Stimulated activated CD4-positive, alpha-beta T cell treated with anti-CD3 and anti-CD28 coated beads, Interleukin-4, amount 100 ng/mL, for 1 hour (primary cell): Measurements from ENCODE around the gene TSPAN18.
"Not testable (repeated sequence)": the region's sequence is repeated elsewhere in the genome, so short reads cannot be mapped to it uniquely, and the experiment has no call there.

ENCODE experiments used
- DNase-seq: peaks from one replicate; pipeline ENCODE4 v3.0.0-alpha.2; 2020

Gene TSPAN18

GRCh38 chr11:44854086-44854485 lies 127.3 kb downstream of the TSPAN18 start:
- DNase-seq: no peak

GRCh38 chr11:44854741-44855492 lies 128.2 kb downstream of the TSPAN18 start:
- no peak for DNase-seq

GRCh38 chr11:44855493-44855849 lies 128.7 kb downstream of the TSPAN18 start:
- DNase-seq: no peak

GRCh38 chr11:44857490-44858090 lies 130.8 kb downstream of the TSPAN18 start:
- DNase-seq: no peak

- DNase-seq: no peak
Observed at GRCh38 chr11:44858796-44859527, 132.2 kb downstream of the TSPAN18 start.

- no peak for DNase-seq
Observed at GRCh38 chr11:44859528-44859925, 132.8 kb downstream of the TSPAN18 start.

- no peak for DNase-seq
Observed at GRCh38 chr11:44860346-44860745, 133.6 kb downstream of the TSPAN18 start.

GRCh38 chr11:44861849-44862557 lies 135.2 kb downstream of the TSPAN18 start:
- peak; percentile 67 for DNase-seq

GRCh38 chr11:44862558-44863101 lies 135.9 kb downstream of the TSPAN18 start:
- DNase-seq: no peak

GRCh38 chr11:44863231-44863630 lies 136.5 kb downstream of the TSPAN18 start:
- DNase-seq: no peak

- no peak for DNase-seq
Observed at GRCh38 chr11:44865866-44866272, 139.1 kb downstream of the TSPAN18 start.

GRCh38 chr11:44866286-44866685 lies 139.5 kb downstream of the TSPAN18 start:
- DNase-seq: no peak

- no peak for DNase-seq
Observed at GRCh38 chr11:44868021-44868420, 141.3 kb downstream of the TSPAN18 start.

- DNase-seq: no peak
Observed at GRCh38 chr11:44868455-44869421, 142.0 kb downstream of the TSPAN18 start.

GRCh38 chr11:44870181-44870580 lies 143.4 kb downstream of the TSPAN18 start:
- DNase-seq: no peak

GRCh38 chr11:44870615-44871176 lies 143.9 kb downstream of the TSPAN18 start:
- no peak for DNase-seq

- DNase-seq: not testable (repeated sequence)
Observed at GRCh38 chr11:44871682-44872081, 144.9 kb downstream of the TSPAN18 start.

GRCh38 chr11:44872556-44872955 lies 145.8 kb downstream of the TSPAN18 start:
- no peak for DNase-seq

- DNase-seq: no peak
Observed at GRCh38 chr11:44873537-44873936, 146.8 kb downstream of the TSPAN18 start.

- DNase-seq: no peak
Observed at GRCh38 chr11:44874284-44874683, 147.5 kb downstream of the TSPAN18 start.

- DNase-seq: no peak
Observed at GRCh38 chr11:44875037-44875436, 148.3 kb downstream of the TSPAN18 start.
